ENCODE results near the gene HES3.

HES3 gene

GRCh38 chr1:6243993-6244392, at the start of gene HES3:
Gene HES3 (plus strand): TSS chr1:6244179. CDS start chr1:6244366, 187 bp downstream.
- DNase-seq (ENCODE audit: low read depth, low spot score) = no peak

DNA sequence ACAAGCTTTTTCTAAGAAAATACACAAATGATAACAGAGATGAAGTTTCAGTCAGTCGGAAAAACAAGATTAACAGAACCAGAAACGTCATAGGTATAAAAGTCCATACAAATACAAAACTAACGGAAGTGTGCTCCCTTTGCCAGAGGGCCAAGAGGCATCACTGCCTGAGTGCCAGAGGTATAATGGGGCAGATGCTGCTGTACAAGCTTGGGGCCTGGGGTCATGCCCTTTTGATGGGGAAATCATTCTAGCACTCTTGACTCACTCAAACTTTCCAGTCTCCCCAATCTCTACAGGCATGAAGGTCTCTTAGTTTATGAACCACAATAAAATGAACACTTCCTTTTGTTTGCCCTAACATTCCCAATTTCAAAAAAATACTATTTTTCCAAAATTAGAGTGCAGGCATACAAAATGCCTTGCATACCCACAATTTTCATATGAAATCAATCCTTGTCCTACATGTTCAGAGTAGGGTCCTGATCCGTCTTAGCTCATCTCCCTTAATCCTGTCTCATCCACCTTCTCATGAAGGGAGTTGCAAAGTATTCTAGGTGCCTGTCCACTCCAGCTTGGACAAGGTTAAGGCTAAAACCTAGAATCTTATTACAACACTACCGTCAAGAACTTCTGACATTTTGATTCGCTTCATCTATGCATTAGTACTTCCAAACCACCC, 46.1 kb upstream of the HES3 start:
- DNase-seq (ENCODE audit: low read depth, low spot score) = no peak

GRCh38 chr1:6198646-6199297, 45.2 kb upstream of the HES3 start:
- no peak for DNase-seq (ENCODE audit: low read depth, low spot score)

DNA sequence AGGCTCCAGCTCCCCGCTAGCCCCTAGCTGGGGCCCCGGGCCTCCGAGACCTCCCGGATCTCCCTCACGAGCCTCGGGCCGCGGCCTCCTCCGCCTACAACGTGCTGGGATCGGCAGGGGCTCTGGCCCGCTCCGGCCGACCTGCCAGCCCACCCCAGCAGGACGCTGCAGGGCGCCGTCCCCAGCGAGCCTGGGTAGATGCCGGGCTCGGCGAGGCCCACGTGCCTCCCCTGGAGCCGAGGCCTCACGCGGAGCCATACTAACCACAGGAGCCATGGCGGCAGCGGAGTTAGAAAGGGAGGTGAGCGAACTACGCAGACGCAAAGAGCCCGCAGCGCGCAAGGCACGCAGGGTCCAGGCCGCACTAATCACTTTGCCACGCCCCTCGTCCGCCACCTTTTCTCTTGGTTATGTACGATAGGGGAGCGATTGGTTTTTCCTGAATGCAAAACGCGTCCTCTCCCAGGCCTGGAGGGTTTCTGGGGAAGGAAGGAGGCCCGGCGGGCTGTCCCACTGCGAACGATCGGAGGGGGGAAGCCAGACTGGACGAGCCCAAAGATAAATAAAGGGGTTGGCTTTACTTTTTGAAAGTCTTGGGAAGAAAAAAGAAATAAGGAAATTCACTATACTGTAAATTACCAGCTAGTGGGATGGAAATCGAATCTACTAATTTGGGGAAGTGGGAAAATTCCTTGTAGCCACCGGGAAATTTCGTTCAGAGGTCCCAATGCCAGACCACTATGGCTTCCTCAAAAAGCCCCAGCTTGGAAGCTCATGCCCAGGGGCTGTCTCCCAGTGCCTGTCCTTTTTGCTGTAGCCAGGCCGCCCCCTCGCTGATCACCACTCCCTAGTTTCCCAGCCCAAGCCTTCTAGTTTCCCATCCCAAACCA, 44.4 kb upstream of the HES3 start, which contains the start of gene RPL22:
TSS of gene RPL22 (minus strand) at position 298 of the 890 bp plus-strand sequence. CDS start at position 276, 22 bp downstream.
- DNase-seq (ENCODE audit: low read depth, low spot score) = peak; percentile 99

- no peak for DNase-seq (ENCODE audit: low read depth, low spot score)
Observed at GRCh38 chr1:6200188-6200809, 43.7 kb upstream of the HES3 start.

DNA sequence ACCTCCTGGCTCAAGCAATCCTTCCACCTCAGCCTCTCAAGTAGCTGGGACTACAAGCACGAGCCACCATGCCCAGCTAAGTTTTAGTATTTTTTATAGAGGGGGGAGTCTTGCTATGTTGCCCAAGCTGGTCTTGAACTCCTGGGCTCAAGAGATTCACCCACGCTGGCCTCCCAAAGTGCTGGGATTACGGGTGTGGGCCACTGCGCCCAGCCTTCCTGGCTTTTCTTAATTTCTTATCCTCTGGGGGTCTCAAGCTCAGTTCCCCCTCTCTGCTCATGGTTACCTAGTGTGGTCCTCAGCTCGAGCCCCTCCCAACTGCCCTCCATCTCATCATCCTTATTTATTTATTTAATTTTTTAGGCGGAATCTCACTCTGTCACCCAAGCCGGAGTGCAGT, 41.7 kb upstream of the HES3 start:
- DNase-seq (ENCODE audit: low read depth, low spot score) = no peak

DNA sequence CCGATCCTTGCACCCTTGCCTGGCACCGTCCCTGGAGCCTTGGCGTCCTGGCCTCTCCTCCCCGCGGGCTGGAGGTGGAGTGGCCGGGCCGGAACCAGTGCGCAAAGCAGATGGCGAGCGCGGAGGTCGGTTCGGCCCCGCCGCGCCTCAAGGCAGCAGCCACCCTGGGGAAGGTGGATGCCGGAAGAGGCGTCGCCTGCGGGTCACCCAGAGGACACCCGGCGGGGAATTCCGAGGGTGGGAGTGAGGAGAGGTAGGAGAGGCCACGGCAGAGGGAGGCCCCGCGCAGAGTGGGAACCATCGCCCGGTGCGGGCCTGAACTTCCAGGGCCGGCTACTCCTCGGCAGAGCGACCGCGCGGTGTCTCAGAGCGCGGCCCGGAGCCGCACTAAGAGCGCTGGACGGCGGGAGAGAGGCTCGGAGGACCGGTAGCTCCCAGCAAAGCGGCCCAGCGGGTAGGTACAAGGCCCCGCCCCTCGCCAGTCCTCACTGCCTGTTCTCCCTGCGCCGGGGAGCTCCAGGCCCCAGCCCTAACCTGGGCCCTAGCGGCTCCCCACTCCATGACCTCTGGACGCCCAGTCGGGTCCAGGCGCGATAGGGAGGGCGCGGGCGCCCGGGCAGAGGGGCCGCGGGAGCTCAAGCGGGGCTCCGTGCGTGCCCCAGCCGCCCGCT, 38.0 kb upstream of the HES3 start, which contains the start of gene RNF207:
TSS of gene RNF207 (plus strand) at position 271 of the 671 bp plus-strand sequence. CDS start 417 bp downstream, outside the sequence.
- DNase-seq (ENCODE audit: low read depth, low spot score) = no peak

DNA sequence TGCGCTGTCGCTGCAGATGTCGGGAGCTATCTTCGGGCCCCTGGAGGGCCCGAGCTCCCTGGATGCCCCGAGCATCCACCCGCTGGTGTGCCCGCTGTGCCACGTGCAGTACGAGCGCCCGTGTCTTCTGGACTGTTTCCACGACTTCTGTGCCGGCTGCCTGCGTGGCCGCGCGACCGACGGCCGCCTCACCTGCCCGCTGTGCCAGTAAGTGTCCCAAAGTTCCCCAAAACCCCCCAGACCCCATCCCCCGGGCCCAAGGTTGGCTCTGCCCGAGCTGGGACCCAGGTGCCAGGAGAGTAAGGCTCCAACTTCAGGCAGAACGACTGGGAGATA, 37.5 kb upstream of the HES3 start:
- no peak for DNase-seq (ENCODE audit: low read depth, low spot score)

- no peak for DNase-seq (ENCODE audit: low read depth, low spot score)
Observed at GRCh38 chr1:6207075-6207885, 36.7 kb upstream of the HES3 start.

GRCh38 chr1:6207921-6208320, 36.1 kb upstream of the HES3 start:
- DNase-seq (ENCODE audit: low read depth, low spot score) = no peak

DNA sequence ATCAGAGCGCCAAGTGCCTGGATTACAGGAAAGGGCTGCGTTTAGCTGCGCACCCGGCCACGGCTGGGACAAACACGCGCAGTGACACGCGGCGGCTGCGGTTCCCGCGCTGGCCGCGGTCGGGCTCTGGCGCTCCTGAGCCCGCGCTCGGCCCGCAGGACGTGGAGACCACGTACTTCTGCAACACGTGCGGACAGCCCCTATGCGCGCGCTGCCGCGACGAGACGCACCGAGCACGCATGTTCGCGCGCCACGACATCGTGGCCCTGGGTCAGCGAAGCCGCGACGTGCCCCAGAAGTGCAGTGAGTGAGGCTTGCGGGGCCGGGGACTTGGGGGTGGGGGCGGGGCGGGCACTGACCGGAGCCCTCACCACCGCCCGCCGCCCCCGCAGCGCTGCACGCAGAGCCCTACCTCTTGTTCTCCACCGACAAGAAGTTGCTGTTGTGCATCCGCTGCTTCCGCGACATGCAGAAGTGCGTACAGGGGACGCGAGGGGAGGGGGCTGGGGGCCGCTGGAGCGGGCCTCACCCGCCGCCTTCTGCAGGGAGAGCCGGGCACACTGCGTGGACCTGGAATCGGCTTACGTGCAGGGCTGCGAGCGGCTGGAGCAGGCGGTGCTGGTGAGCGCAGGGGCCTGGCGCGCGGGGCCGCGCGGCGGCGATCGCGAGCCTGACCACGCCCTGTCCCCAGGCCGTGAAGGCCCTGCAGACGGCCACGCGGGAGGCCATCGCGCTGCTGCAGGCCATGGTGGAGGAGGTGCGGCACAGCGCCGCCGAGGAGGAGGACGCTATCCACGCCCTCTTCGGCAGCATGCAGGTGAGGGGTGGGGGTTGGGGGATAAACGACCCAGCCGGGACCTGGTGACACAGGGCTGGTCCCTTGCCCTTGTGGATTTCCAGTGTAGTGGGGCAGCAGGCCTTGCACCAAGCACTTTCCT, 35.0 kb upstream of the HES3 start:
- no peak for DNase-seq (ENCODE audit: low read depth, low spot score)

DNA sequence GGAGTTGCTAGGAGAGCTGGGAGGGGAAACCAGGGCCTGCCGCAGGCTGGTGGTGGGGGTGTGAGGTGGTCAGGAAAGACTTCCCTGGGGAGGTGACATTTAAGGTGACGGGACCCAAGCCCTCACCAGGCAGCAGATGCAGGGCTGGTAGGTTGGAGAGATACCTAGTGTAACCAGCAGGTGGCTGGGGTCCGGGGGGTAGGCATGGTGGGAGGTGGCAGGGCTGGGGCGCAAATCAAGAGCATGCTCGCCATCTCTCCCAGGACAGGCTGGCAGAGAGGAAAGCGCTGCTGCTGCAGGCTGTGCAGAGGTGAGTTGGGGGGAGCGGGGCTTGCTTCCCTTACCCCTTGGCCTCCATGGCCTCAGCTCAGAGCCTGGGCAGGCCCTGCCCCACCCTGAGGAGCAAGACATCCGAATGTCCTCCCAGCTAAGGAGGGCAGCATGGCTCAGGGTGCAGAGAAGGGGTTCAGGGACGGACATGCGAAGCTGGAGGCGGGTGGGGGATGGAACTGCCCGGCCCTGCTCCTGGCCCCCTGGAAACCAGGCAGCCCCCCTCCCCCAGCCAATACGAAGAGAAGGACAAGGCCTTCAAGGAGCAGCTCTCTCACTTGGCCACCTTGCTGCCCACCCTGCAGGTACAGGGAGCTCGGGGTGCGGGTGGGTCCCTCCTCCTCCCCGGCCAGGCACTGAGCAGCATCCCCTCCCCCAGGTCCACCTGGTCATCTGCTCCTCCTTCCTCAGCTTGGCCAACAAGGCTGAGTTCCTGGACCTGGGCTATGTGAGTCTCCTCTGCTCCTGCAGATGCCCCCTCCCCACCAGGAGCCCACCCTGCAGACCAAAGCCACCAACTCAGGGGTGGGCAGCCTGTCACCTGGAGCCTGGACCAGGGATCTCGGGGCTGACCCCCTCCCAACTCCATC, 34.1 kb upstream of the HES3 start:
- no peak for DNase-seq (ENCODE audit: low read depth, low spot score)

DNA sequence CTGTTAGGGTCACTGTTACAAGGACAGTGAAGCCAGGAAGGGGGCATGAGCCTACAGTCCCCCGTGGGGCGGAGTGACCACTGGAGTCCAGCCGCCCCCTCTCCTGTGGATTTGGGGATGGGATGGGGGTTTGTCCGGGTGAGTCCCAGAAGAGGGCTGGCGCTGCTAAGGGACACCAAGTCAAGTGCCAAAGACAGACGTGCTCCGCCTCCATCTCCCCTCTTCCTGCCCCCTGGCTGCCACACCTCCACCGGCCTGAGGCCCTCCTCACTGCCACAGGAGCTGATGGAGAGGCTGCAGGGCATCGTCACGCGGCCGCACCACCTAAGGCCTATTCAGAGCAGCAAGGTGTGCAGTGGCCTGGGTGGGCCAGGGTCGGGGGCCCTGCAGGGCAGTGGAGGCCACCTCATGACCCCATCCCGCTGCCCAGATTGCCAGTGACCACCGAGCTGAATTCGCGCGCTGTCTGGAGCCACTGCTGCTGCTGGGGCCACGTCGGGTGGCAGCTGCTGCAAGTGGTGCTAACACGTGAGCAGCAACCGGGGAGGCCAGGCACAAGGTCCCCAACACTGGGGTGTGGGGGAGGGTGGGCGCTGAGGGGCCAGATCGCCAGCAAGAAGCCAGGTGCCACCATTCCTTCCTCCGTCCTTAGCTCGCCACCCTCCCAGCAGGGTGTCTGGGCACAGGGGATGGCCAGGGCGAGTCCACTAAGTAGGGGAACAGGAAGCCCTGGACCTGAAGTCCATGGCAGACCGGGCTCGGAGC, 33.2 kb upstream of the HES3 start:
- DNase-seq (ENCODE audit: low read depth, low spot score) = no peak

GRCh38 chr1:6211731-6212130, 32.2 kb upstream of the HES3 start:
- DNase-seq (ENCODE audit: low read depth, low spot score) = no peak

DNA sequence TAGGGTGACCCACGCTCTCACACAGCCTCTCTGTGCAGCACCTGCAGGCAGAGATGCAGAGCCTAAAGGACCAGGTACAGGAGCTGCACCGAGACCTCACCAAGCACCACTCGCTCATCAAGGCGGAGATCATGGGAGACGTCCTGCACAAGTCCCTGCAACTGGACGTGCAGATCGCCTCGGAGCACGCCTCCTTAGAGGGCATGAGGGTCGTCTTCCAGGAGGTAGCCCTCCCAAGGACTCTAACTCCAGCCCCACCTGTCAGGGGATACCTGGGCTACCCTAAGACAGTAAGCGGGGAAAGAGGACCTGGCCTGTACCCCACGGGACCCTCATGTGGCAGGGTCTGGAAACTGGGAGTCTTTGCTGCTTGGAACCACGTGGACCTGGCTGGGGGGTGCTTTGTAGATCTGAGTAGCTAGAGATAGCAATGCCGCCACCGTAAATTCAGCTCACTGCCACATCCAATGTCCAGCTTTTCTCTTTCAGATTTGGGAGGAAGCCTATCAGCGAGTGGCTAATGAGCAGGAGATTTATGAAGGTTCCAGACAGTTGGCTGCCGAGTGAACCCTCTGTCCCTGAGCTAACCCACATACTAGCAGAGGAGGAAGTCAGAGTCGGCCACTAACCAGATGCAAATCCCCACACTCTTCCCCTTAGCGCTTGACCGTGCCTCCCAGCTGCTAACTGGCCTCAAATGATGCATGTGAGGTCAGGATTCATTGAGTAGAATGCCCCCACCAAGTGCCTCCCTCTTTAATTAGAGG, 31.6 kb upstream of the HES3 start:
- no peak for DNase-seq (ENCODE audit: low read depth, low spot score)

DNA sequence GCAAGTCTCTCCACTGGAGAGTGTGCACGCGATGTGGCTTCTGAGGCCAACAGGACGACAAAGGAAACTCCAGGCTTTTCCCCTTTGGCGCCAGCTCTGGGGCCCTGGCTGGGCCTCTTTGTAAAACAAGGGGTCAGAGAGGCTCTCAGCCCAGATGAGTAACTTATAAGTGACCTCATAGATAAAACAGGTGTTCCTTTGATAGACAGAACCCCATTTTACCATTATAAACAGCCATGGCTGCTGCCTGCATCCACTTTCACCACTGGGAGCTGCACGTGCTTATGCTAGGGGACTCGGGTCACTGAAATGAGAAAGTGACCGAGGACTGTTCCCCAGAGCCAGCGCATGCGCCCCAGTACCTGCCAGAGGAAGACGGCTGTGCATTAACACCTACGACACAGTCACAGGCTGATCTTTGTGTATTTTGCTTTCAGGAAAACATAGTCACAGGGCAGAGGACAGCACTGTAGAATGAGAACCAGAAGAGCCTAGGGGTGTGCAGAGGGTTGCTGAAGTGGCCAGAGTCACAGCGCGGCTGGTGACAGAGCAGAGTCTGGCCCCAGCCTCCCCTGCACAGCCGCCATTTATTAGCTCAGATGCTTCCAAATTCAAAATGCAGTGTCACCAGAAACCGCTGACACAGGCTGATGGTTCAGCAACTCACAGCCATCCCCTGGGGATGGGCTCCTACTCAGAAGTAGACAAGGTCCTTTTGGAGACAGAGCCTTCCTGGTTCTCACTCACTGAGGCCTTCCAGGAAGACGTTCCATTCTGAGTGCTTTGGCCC, 25.4 kb upstream of the HES3 start:
- no peak for DNase-seq (ENCODE audit: low read depth, low spot score)

Measured in iPS DF 19.7 (cell line).